ENCODE measurements around the gene GRAMD1B. TPM values are rescaled to one million over a fixed set of nuclear protein-coding genes. Genes with fewer than 3 reads are reported as not detected.

The GRAMD1B gene
- total and polyA plus RNA-seq, 4 donors, result 0.29 to 2.6 (median 1.3) TPM

DNA sequence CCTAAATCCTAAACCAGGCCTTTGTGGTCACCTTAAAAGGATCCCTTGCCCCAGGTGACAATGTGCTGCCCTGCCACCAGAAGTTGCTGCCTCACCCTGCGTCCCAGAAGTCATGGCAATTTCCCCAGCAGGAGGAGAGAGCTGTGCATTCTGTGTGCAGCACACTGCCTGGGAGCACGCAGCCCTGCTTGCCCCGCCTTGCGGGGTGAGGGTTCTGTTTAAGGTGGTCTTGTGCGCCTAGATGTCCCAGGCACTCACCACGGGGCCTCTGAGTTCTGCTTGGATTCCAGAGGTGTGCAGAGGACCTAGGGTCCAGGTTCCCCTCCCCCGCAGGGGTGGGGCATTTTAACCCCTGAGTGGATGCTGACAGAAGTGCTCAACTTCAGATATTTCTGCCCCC is 95.0 kb downstream of the GRAMD1B start:
- H3K27ac ChIP-seq (ENCODE audit: low read depth in 1 of 2, low read length in 2 of 2), result no peak overlapping the region
- H3K36me3 ChIP-seq (ENCODE audit: control insufficient read depth in 4 of 4, insufficient read depth in 3 of 4, low read depth in 1 of 4, low read length in 3 of 4), result no peaks in the 10 kb centered on the region
- TF ChIP-seq EGR1 (IDR thresholded peaks at IDR 0.05; ENCODE audit: low read depth in 2 of 2), result no peak
- TF ChIP-seq RAD21 (IDR thresholded peaks at IDR 0.05), result no peak
- TF ChIP-seq ATF3 (IDR thresholded peaks at IDR 0.05), result no peak
- no peak for TF ChIP-seq NR2F2 (IDR thresholded peaks at IDR 0.05)
- TF ChIP-seq FOXA2 (IDR thresholded peaks at IDR 0.05), result no peak
- TF ChIP-seq TAF1 (conservative IDR thresholded peaks at IDR 0.05), result no peak
- TF ChIP-seq HNF4A (conservative IDR thresholded peaks at IDR 0.05), result no peak
- TF ChIP-seq SP1 (IDR thresholded peaks at IDR 0.05), result no peak
- TF ChIP-seq GABPA (IDR thresholded peaks at IDR 0.05 in 1 of 2, conservative IDR thresholded peaks at IDR 0.05 in 1 of 2), result no peak
- no peak for TF ChIP-seq FOXA1 (IDR thresholded peaks at IDR 0.05)
- TF ChIP-seq, protein P1, sequence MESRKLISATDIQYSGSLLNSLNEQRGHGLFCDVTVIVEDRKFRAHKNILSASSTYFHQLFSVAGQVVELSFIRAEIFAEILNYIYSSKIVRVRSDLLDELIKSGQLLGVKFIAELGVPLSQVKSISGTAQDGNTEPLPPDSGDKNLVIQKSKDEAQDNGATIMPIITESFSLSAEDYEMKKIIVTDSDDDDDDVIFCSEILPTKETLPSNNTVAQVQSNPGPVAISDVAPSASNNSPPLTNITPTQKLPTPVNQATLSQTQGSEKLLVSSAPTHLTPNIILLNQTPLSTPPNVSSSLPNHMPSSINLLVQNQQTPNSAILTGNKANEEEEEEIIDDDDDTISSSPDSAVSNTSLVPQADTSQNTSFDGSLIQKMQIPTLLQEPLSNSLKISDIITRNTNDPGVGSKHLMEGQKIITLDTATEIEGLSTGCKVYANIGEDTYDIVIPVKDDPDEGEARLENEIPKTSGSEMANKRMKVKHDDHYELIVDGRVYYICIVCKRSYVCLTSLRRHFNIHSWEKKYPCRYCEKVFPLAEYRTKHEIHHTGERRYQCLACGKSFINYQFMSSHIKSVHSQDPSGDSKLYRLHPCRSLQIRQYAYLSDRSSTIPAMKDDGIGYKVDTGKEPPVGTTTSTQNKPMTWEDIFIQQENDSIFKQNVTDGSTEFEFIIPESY (IDR thresholded peaks at IDR 0.05), result no peak
- TF ChIP-seq HNF4G (IDR thresholded peaks at IDR 0.05), result no peak
- TF ChIP-seq, protein P2, sequence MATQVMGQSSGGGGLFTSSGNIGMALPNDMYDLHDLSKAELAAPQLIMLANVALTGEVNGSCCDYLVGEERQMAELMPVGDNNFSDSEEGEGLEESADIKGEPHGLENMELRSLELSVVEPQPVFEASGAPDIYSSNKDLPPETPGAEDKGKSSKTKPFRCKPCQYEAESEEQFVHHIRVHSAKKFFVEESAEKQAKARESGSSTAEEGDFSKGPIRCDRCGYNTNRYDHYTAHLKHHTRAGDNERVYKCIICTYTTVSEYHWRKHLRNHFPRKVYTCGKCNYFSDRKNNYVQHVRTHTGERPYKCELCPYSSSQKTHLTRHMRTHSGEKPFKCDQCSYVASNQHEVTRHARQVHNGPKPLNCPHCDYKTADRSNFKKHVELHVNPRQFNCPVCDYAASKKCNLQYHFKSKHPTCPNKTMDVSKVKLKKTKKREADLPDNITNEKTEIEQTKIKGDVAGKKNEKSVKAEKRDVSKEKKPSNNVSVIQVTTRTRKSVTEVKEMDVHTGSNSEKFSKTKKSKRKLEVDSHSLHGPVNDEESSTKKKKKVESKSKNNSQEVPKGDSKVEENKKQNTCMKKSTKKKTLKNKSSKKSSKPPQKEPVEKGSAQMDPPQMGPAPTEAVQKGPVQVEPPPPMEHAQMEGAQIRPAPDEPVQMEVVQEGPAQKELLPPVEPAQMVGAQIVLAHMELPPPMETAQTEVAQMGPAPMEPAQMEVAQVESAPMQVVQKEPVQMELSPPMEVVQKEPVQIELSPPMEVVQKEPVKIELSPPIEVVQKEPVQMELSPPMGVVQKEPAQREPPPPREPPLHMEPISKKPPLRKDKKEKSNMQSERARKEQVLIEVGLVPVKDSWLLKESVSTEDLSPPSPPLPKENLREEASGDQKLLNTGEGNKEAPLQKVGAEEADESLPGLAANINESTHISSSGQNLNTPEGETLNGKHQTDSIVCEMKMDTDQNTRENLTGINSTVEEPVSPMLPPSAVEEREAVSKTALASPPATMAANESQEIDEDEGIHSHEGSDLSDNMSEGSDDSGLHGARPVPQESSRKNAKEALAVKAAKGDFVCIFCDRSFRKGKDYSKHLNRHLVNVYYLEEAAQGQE (IDR thresholded peaks at IDR 0.05), result no peak
- TF ChIP-seq, protein P3, sequence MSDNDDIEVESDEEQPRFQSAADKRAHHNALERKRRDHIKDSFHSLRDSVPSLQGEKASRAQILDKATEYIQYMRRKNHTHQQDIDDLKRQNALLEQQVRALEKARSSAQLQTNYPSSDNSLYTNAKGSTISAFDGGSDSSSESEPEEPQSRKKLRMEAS (IDR thresholded peaks at IDR 0.05), result no peak
- TF ChIP-seq YY1 (IDR thresholded peaks at IDR 0.05), result no peak
- TF ChIP-seq, protein P4, sequence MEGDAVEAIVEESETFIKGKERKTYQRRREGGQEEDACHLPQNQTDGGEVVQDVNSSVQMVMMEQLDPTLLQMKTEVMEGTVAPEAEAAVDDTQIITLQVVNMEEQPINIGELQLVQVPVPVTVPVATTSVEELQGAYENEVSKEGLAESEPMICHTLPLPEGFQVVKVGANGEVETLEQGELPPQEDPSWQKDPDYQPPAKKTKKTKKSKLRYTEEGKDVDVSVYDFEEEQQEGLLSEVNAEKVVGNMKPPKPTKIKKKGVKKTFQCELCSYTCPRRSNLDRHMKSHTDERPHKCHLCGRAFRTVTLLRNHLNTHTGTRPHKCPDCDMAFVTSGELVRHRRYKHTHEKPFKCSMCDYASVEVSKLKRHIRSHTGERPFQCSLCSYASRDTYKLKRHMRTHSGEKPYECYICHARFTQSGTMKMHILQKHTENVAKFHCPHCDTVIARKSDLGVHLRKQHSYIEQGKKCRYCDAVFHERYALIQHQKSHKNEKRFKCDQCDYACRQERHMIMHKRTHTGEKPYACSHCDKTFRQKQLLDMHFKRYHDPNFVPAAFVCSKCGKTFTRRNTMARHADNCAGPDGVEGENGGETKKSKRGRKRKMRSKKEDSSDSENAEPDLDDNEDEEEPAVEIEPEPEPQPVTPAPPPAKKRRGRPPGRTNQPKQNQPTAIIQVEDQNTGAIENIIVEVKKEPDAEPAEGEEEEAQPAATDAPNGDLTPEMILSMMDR (IDR thresholded peaks at IDR 0.05; ENCODE audit: low read depth, low read length, missing input control), result no peak
- TF ChIP-seq RXRA (IDR thresholded peaks at IDR 0.05), result no peak
- no peak for TF ChIP-seq JUND (IDR thresholded peaks at IDR 0.05)
- no peak overlapping the region for H3K4me3 ChIP-seq (ENCODE audit: low read depth in 1 of 3, low read length in 3 of 3)
- DNase-seq (ENCODE audit: low spot score), result no peak
- 37% methylated on average over 7 of the region's 7 CpGs for WGBS
- H3K9ac ChIP-seq (ENCODE audit: low read depth in 1 of 2, low read length in 2 of 2), result no peak overlapping the region
- H3K4me1 ChIP-seq (ENCODE audit: control insufficient read depth in 4 of 4, insufficient read depth in 4 of 4, low read length in 3 of 4), result no peaks in the 10 kb centered on the region
- H3K9me3 ChIP-seq (ENCODE audit: control insufficient read depth in 4 of 4, low read length in 3 of 4), result no peaks in the 10 kb centered on the region
- H3K27me3 ChIP-seq (ENCODE audit: control insufficient read depth in 4 of 4, insufficient read depth in 4 of 4, low read length in 3 of 4), result peaks cover 0 to 3% (median 0%) of the 10 kb centered on the region in 4 donors

All from liver (tissue), 9 donors.